HepG2 (cell line): ENCODE results near the gene COASY. TPM values are rescaled to one million over a fixed set of nuclear protein-coding genes. Genes with fewer than 3 reads are reported as not detected.

ENCODE experiments used
- BCLAF1 ChIP-seq: fragments of 450-650 bp; IDR thresholded peaks from 2 replicates; pipeline ENCODE4 v1.6.1; 2017; ENCODE audit warnings: mild to moderate bottlenecking
- ETS1 ChIP-seq: sonication (generic); formaldehyde crosslinking; IDR thresholded peaks from 2 replicates; pipeline ENCODE4 v1.4.0; 2020; ENCODE audit warnings: missing genetic modification reagents
- HMG20B ChIP-seq: conservative IDR thresholded peaks from 2 replicates; pipeline ENCODE4 v1.6.1; 2016; ENCODE audit warnings: missing genetic modification reagents, missing compliant biosample characterization
- HNRNPLL ChIP-seq: fragments of 200-400 bp; formaldehyde crosslinking; IDR thresholded peaks from 2 replicates; pipeline ENCODE4 v1.6.1; 2017; ENCODE audit warnings: mild to moderate bottlenecking, low read depth, low read length; ENCODE audit not compliant: poor library complexity, severe bottlenecking
- PRDM10 ChIP-seq: sonication (generic); formaldehyde crosslinking; IDR thresholded peaks from 2 replicates; pipeline ENCODE4 v1.4.0; 2020; ENCODE audit warnings: low read depth, missing genetic modification reagents
- RNF219 ChIP-seq: sonication (generic); formaldehyde crosslinking; IDR thresholded peaks from 2 replicates; pipeline ENCODE4 v1.5.0; 2020; ENCODE audit warnings: mild to moderate bottlenecking, missing genetic modification reagents
- SP2 ChIP-seq: sonication (generic); formaldehyde crosslinking; IDR thresholded peaks from 2 replicates; pipeline ENCODE4 v1.5.1; 2020; ENCODE audit warnings: mild to moderate bottlenecking, missing genetic modification reagents
- TOE1 ChIP-seq: sonication (generic); formaldehyde crosslinking; IDR thresholded peaks from 2 replicates; pipeline ENCODE4 v1.4.0; 2020; ENCODE audit warnings: mild to moderate bottlenecking, missing genetic modification reagents
- TSC22D2 ChIP-seq: sonication (generic); formaldehyde crosslinking; IDR thresholded peaks from 2 replicates; pipeline ENCODE4 v1.5.1; 2020; ENCODE audit warnings: missing genetic modification reagents, mild to moderate bottlenecking, borderline replicate concordance
- WIZ ChIP-seq: sonication (generic); formaldehyde crosslinking; IDR thresholded peaks from 2 replicates; pipeline ENCODE4 v1.5.1; 2020; ENCODE audit warnings: mild to moderate bottlenecking, missing genetic modification reagents
- ZBTB49 ChIP-seq: sonication (generic); formaldehyde crosslinking; IDR thresholded peaks from 2 replicates; pipeline ENCODE4 v1.4.0; 2020; ENCODE audit warnings: missing genetic modification reagents, borderline replicate concordance
- ZFP62 ChIP-seq: sonication (generic); formaldehyde crosslinking; IDR thresholded peaks from 2 replicates; pipeline ENCODE4 v1.4.0; 2020; ENCODE audit warnings: missing genetic modification reagents
- ZNF296 ChIP-seq: sonication (generic); formaldehyde crosslinking; conservative IDR thresholded peaks from 2 replicates; pipeline ENCODE4 v1.5.0; 2020; ENCODE audit warnings: mild to moderate bottlenecking, missing genetic modification reagents
- ZNF672 ChIP-seq: sonication (generic); formaldehyde crosslinking; IDR thresholded peaks from 2 replicates; pipeline ENCODE4 v1.8.1; 2022; ENCODE audit warnings: missing genetic modification reagents
- polyA plus RNA-seq, 8 experiments: library from polyadenylated mRNA; depleted of rRNA in 3 of 8; stranded (reverse) in 7 of 8; unstranded in 1 of 8; fragments of >200 nt; fragmentation: Illumina TruSeq in 4 of 8; extraction: Trizol in 4 of 8; gene quantifications; 2 replicates each; pipeline versions ENCODE4 v1.2.1 to v1.2.3, GENCODE V29; 2011 to 2016; ENCODE audit warnings: low read depth in 4 of 8, missing spikeins in 1 of 8, mixed read lengths in 1 of 8; ENCODE audit not compliant: insufficient read depth in 1 of 8
- total RNA-seq, 5 experiments: library from RNA; depleted of rRNA; stranded (reverse); fragments of >200 nt; fragmentation: Illumina TruSeq; extraction: Trizol; gene quantifications; 2 replicates each; pipeline ENCODE4 v1.2.3, GENCODE V29; 2016; ENCODE audit warnings: low read depth in 1 of 5

Gene COASY
- total and polyA plus RNA-seq, 2 of the 13 experiments (the other 11 are each of a cell fraction or from before 2014, with no cell fraction given): 90.7 to 125 TPM

GRCh38 chr17:42608305-42609181 is 46.6 kb downstream of the COASY start (continued):
- TF ChIP-seq PRDM10 (CRISPR knock-in tag) (no peak), ZNF296 (no peak), ZNF672 (CRISPR knock-in tag) (no peak), RNF219 (no peak), TOE1 (CRISPR knock-in tag) (no peak), BCLAF1 (no peak), TSC22D2 (CRISPR knock-in tag) (no peak), HNRNPLL (no peak), SP2 (no peak), ZBTB49 (CRISPR knock-in tag) (no peak), ZFP62 (CRISPR knock-in tag) (no peak), ETS1 (peak; percentile 87; the same call in 1 of the 2 replicates), WIZ (0 out of 2 replicates have a peak, but pooled peaks have one; percentile 22), HMG20B (no peak)
